Stimulated activated memory B cell treated with anti-CD40 and anti-IgM and Interleukin-4, amounts not matched to agents 10 μg/mL and 1 μg/mL and 100 μg/mL, for 72 hours (primary cell): ENCODE measurements around the gene DACT1.

Experiments used
- ATAC-seq: fragments of 150-1000 bp; cut with Tn5 transposase; 2 replicates; pipeline ENCODE4 v1.10.0; 2021
- H3K27ac Mint-ChIP-seq: one replicate; pipeline ENCODE4 v1.8.0; 2022; ENCODE audit warnings: mild to moderate bottlenecking, mixed read lengths
- H3K27me3 Mint-ChIP-seq: one replicate; pipeline ENCODE4 v1.8.0; 2022; ENCODE audit warnings: mixed read lengths
- H3K36me3 Mint-ChIP-seq: one replicate; pipeline ENCODE4 v1.8.0; 2022; ENCODE audit warnings: mixed read lengths
- H3K4me1 Mint-ChIP-seq: one replicate; pipeline ENCODE4 v1.8.0; 2022; ENCODE audit warnings: mixed read lengths
- H3K4me3 Mint-ChIP-seq: one replicate; pipeline ENCODE4 v1.8.0; 2022; ENCODE audit warnings: mild to moderate bottlenecking, moderate library complexity, mixed read lengths
- H3K9me3 Mint-ChIP-seq: one replicate; pipeline ENCODE4 v1.8.0; 2022; ENCODE audit warnings: mixed read lengths

DACT1 gene

GRCh38 chr14:58671024-58671423 lies 33.3 kb downstream of the DACT1 start:
- Mint-ChIP-seq H3K27ac (no peak overlapping the region), H3K4me3 (no peak overlapping the region), H3K27me3 (peaks cover 11% of the 10 kb centered on the region), H3K9me3 (no peaks in the 10 kb centered on the region), H3K36me3 (no peaks in the 10 kb centered on the region), H3K4me1 (no peaks in the 10 kb centered on the region)
- ATAC-seq, result no peak

- Mint-ChIP-seq H3K4me1 (no peaks in the 10 kb centered on the region), H3K4me3 (no peak overlapping the region), H3K36me3 (no peaks in the 10 kb centered on the region), H3K27ac (no peak overlapping the region), H3K27me3 (peaks cover 11% of the 10 kb centered on the region), H3K9me3 (no peaks in the 10 kb centered on the region)
- ATAC-seq, result no peak
Measured at GRCh38 chr14:58671436-58671835, 33.7 kb downstream of the DACT1 start.

DNA sequence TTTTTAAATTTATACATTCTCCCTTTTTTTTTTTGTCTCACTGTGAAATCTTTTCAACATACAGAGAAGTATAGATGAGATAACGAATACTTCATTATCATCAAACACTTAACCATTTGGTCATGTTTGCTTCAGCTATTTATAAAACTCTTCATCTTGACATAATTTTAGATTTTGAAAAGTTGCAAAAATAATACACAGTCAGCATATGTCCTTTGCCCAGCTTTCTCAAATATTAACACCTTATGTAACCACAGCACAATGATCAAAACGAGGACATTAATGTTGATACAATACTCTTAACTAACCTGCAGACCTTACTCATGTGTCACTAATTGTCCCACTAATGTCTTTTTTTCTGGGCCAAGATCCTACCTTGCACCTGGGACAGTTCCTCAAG lies 36.0 kb downstream of the DACT1 start:
- no peak overlapping the region for H3K27ac Mint-ChIP-seq
- H3K4me1 Mint-ChIP-seq, result no peaks in the 10 kb centered on the region
- no peaks in the 10 kb centered on the region for H3K36me3 Mint-ChIP-seq
- H3K9me3 Mint-ChIP-seq, result no peaks in the 10 kb centered on the region
- ATAC-seq, result no peak
- H3K4me3 Mint-ChIP-seq, result no peak overlapping the region
- H3K27me3 Mint-ChIP-seq, result peaks cover 11% of the 10 kb centered on the region

GRCh38 chr14:58677001-58677400 lies 39.2 kb downstream of the DACT1 start:
- Mint-ChIP-seq H3K36me3 (no peaks in the 10 kb centered on the region), H3K9me3 (no peaks in the 10 kb centered on the region), H3K4me1 (no peaks in the 10 kb centered on the region), H3K27me3 (peaks cover 11% of the 10 kb centered on the region), H3K27ac (no peak overlapping the region), H3K4me3 (no peak overlapping the region)
- no peak for ATAC-seq

DNA sequence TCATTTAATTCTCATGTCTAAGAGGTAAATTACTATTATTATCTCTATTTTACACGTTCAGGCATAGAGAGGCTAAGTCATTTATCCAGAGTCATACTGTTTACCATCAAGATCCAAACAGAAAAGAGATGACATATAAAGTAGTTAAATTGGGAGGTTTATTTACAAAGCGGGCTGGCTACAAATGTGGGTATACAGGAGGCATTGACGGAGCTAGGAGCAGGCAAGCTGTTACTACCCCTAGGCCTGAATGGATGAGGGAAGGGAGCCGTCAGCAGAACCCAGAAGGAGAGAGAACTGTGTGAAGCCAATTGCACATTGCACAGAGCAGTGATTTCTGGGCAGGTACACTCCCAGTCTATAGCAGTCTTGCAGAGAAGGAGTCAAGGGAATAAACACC lies 39.8 kb downstream of the DACT1 start:
- no peaks in the 10 kb centered on the region for H3K36me3 Mint-ChIP-seq
- no peaks in the 10 kb centered on the region for H3K4me1 Mint-ChIP-seq
- H3K27ac Mint-ChIP-seq, result no peak overlapping the region
- ATAC-seq, result no peak
- H3K9me3 Mint-ChIP-seq, result no peaks in the 10 kb centered on the region
- H3K27me3 Mint-ChIP-seq, result peaks cover 9% of the 10 kb centered on the region
- no peak overlapping the region for H3K4me3 Mint-ChIP-seq

- ATAC-seq, result no peak
- Mint-ChIP-seq H3K4me1 (no peaks in the 10 kb centered on the region), H3K4me3 (no peak overlapping the region), H3K9me3 (no peaks in the 10 kb centered on the region), H3K27ac (no peak overlapping the region), H3K27me3 (peaks cover 4% of the 10 kb centered on the region), H3K36me3 (no peaks in the 10 kb centered on the region)
Measured at GRCh38 chr14:58677996-58678395, 40.2 kb downstream of the DACT1 start.

DNA sequence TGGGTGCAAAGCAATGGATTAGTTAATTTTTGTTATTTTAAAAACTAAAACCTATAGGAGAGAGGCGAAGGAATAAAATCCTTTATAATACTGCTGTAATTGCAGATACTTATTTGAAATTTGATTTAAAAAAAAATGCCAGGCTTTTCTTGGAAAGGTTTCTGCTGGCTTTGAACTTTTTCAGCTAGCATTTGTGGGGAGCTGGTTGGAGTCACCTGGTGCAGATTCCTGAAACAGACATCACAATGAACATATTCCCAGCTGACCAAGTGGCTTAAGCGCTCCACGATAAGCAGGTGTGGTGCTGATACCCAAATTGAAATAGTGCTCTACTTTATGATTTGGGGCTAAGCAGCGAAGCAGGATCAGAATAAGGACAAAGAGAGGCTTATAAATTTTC lies 42.9 kb downstream of the DACT1 start:
- Mint-ChIP-seq H3K27ac (no peak overlapping the region), H3K9me3 (no peaks in the 10 kb centered on the region), H3K27me3 (no peaks in the 10 kb centered on the region), H3K4me3 (no peak overlapping the region), H3K36me3 (no peaks in the 10 kb centered on the region), H3K4me1 (no peaks in the 10 kb centered on the region)
- no peak for ATAC-seq

DNA sequence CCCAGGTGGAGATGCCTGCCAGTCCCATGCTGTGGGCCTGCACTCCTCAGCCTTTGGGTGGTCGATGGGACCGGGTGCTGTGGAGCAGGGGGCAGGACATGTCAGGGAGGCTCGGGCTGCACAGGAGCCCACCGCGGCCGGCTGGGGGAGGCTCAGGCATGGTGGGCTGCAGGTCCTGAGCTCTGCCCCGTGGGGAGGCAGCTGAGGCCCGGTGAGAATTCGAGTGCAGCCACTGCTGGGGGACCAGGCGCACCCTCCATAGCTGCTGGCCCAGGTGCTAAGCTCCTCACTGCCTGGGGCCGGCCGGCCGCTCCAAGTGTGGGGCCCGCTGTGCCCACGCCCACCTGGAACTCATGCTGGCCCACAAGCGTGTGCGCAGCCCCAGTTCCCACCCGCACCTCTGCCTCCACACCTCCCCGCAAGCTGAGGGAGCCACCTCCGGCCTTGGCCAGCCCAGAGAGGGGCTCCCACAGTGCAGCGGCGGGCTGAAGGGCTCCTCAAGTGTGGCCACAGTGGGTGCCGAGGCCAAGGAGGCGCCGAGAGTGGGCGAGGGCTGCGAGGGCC lies 49.6 kb downstream of the DACT1 start:
- no peak for ATAC-seq
- no peak overlapping the region for H3K27ac Mint-ChIP-seq
- H3K4me1 Mint-ChIP-seq, result no peaks in the 10 kb centered on the region
- H3K9me3 Mint-ChIP-seq, result no peaks in the 10 kb centered on the region
- H3K4me3 Mint-ChIP-seq, result no peak overlapping the region
- H3K27me3 Mint-ChIP-seq, result no peaks in the 10 kb centered on the region
- H3K36me3 Mint-ChIP-seq, result no peaks in the 10 kb centered on the region

DNA sequence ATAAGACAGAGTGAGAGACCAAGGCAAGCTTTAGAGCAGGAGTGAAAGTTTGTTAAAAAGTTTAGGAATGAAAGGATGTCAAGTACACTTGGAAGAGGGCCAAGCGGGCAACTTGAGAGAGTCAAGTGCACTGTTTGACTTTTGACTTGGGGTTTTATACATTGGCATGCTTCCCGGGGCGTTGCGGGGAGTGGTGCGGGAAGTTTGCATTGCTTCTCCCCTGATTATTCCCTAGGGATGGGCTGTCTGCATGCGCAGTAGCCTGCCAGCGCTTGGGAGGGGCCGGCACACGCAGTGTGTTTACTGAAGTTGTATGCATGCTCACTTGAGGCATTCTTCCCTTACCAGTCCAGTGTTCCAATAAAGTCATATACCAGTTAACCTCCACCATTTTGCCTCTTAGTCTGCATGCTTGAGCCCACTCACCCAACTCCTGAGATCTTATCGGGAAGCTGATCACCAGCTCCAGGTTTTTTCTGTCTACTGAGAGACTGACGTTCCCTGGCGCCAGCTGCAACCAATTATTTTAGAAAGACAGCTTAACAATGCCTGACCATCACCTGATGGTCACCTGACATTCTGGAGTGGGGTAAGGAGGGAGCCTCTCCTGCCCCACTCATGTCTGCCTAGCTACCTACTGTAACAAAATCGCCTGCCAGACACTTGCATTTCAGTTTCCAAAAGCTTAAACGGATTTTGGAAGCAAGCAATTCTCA lies 53.2 kb downstream of the DACT1 start:
- H3K27me3 Mint-ChIP-seq, result peaks cover 9% of the 10 kb centered on the region
- H3K4me1 Mint-ChIP-seq, result no peaks in the 10 kb centered on the region
- ATAC-seq, result no peak
- H3K9me3 Mint-ChIP-seq, result no peaks in the 10 kb centered on the region
- no peaks in the 10 kb centered on the region for H3K36me3 Mint-ChIP-seq
- H3K4me3 Mint-ChIP-seq, result no peak overlapping the region
- H3K27ac Mint-ChIP-seq, result no peak overlapping the region

- Mint-ChIP-seq H3K4me1 (no peaks in the 10 kb centered on the region), H3K9me3 (no peaks in the 10 kb centered on the region), H3K27ac (no peak overlapping the region), H3K36me3 (no peaks in the 10 kb centered on the region), H3K27me3 (peaks cover 9% of the 10 kb centered on the region), H3K4me3 (no peak overlapping the region)
- no peak for ATAC-seq
Measured at GRCh38 chr14:58693048-58693447, 55.3 kb downstream of the DACT1 start.

GRCh38 chr14:58695514-58695913 lies 57.8 kb downstream of the DACT1 start:
- Mint-ChIP-seq H3K36me3 (no peaks in the 10 kb centered on the region), H3K9me3 (no peaks in the 10 kb centered on the region), H3K4me1 (no peaks in the 10 kb centered on the region), H3K27me3 (peaks cover 17% of the 10 kb centered on the region), H3K4me3 (no peak overlapping the region), H3K27ac (no peak overlapping the region)
- ATAC-seq, result no peak

DNA sequence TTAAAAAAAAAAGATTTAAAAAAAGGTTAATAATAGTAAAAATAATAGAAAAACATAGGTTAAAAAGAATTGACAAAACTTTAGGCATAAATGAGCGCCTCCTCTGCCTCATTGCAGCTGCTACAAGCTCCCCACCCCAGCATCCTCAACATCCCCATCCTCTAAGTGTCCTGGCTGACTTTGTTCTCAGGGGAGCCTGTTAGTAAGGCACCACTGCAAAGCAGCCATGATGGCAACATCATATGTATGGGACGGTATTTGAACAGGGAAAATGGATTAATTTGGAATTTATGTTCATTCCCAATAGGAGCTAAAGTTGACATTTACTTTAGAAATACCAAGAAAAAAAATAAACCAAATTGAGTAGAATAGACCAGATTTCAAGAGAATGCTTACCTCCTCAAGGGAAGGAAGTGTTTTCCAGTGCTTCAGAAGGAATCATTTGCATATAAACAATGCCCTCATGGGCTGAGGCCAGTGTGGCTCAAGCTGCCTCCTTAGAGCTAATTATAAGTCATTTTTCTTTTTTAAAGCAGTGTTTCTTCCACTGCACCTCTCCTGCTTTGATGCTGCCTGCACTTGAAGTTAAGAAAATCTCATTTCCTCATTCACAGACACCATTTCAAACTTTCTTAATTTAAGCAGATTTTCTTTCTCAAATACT lies 59.6 kb downstream of the DACT1 start:
- ATAC-seq, result no peak
- Mint-ChIP-seq H3K4me1 (no peaks in the 10 kb centered on the region), H3K4me3 (no peak overlapping the region), H3K27me3 (peaks cover 17% of the 10 kb centered on the region), H3K27ac (no peak overlapping the region), H3K9me3 (no peaks in the 10 kb centered on the region), H3K36me3 (no peaks in the 10 kb centered on the region)
